OCI-LY1 (cell line): ENCODE measurements around the gene PSME2.

Experiments
- H2AFZ ChIP-seq: fragments of 200-600 bp; sonication (generic), shearing (Covaris generic); 2 replicates; pipeline ENCODE4 v1.6.0; 2014; ENCODE audit warnings: antibody characterized with exemption, mild to moderate bottlenecking, low read length
- H3F3A ChIP-seq: fragments of 200-600 bp; sonication (generic), shearing (Covaris generic); 2 replicates; pipeline ENCODE4 v1.6.0; 2014; ENCODE audit warnings: mild to moderate bottlenecking, antibody characterized with exemption, low read length, moderate library complexity; ENCODE audit not compliant: insufficient read depth
- H3K27ac ChIP-seq: fragments of 200-600 bp; sonication (generic); 2 replicates; pipeline ENCODE4 v1.5.1; 2014; ENCODE audit warnings: low read length, mixed run types, mild to moderate bottlenecking, low read depth; ENCODE audit not compliant: poor library complexity, severe bottlenecking
- H3K27me3 ChIP-seq: fragments of 200-600 bp; sonication (generic); 2 replicates; pipeline ENCODE4 v1.6.0; 2014; ENCODE audit warnings: antibody characterized with exemption, mild to moderate bottlenecking, low read length, moderate library complexity; ENCODE audit not compliant: insufficient read depth
- H3K36me3 ChIP-seq: fragments of 200-600 bp; sonication (generic); 2 replicates; pipeline ENCODE4 v1.6.1; 2014; ENCODE audit warnings: mild to moderate bottlenecking, antibody characterized with exemption, low read length, moderate library complexity, mixed read lengths; ENCODE audit not compliant: insufficient read depth
- H3K4me1 ChIP-seq: fragments of 200-600 bp; sonication (generic); 2 replicates; pipeline ENCODE4 v1.5.1; 2014; ENCODE audit warnings: mild to moderate bottlenecking, low read length, moderate library complexity; ENCODE audit not compliant: insufficient read depth, severe bottlenecking
- H3K4me2 ChIP-seq: fragments of 200-600 bp; sonication (generic), shearing (Covaris generic); 2 replicates; pipeline ENCODE4 v1.6.1; 2014; ENCODE audit warnings: low read length
- H3K4me3 ChIP-seq: fragments of 200-600 bp; sonication (generic); 2 replicates; pipeline ENCODE4 v1.5.1; 2014; ENCODE audit warnings: low read length, low read depth, mild to moderate bottlenecking, mixed read lengths; ENCODE audit not compliant: poor library complexity, severe bottlenecking
- H3K79me2 ChIP-seq: fragments of 200-600 bp; shearing (Covaris generic); 2 replicates; pipeline ENCODE4 v1.6.1; 2016; ENCODE audit warnings: mixed run types, low read length, mixed read lengths; ENCODE audit not compliant: insufficient read depth
- H3K9ac ChIP-seq: fragments of 200-600 bp; sonication (generic), shearing (Covaris generic); 2 replicates; pipeline ENCODE4 v1.6.1; 2014; ENCODE audit warnings: mild to moderate bottlenecking, low read length, mixed read lengths
- H3K9me2 ChIP-seq: fragments of 200-600 bp; sonication (generic), shearing (Covaris generic); 2 replicates; pipeline ENCODE4 v1.6.1; 2014; ENCODE audit warnings: low read depth, mild to moderate bottlenecking, low read length, mixed read lengths
- H3K9me3 ChIP-seq: fragments of 200-600 bp; shearing (Covaris generic); 2 replicates; pipeline ENCODE4 v1.6.1; 2014; ENCODE audit warnings: low read length, mixed read lengths
- H4K20me1 ChIP-seq: fragments of 200-600 bp; sonication (generic), shearing (Covaris generic); 2 replicates; pipeline ENCODE4 v1.6.0; 2016; ENCODE audit warnings: mild to moderate bottlenecking, low read length; ENCODE audit not compliant: insufficient read depth
- EZH2 ChIP-seq: fragments of 200-600 bp; sonication (generic), shearing (Covaris generic); IDR thresholded peaks from 2 replicates; pipeline ENCODE4 v1.8.0; 2017; ENCODE audit warnings: borderline replicate concordance, mixed run types, mild to moderate bottlenecking, antibody characterized with exemption, low read length, moderate library complexity, mixed read lengths
- TF ChIP-seq, protein P1 (sequence below): fragments of 200-600 bp; sonication (generic), shearing (Covaris generic); IDR thresholded peaks from 2 replicates; pipeline ENCODE4 v1.5.1; 2017; ENCODE audit warnings: mild to moderate bottlenecking, antibody characterized with exemption, low read length, moderate library complexity, mixed read lengths

The PSME2 gene

DNA sequence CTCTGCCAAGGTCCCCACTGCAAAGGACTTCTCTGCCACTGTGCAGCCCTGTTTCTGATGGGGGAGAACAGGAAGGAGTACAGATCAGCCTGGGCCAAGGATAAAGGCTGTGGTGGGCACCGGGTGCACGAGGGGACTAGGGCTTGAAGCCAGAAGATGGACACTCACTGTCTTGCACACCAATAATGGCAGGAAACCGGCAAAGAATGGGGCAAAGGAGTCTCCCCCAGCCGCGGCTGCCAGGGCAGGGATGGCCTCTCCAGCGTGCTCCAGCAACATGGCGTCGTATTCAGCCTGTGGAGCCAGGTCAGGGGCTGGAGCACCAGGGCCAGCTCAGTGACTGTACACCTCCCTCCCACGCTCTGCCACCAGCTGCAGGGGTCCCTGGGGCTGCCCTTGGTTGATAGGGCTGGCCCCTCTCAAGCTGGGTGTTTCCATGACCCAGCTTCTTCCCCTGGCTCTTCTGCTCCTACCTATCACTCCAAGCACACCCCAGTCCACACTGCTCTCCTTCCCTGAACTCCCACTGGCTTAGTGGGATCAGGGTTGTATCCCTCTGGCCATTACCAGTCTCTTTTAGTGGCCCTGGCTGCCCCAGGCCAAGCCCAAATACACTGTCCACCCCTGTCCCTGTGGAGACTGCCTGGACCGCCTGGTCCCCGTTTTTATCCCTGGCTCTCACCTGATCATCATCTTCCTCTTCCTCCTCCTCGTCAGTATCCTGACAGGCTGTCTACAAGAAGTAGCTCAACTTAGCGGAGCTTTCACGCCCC lies 35.9 kb upstream of the PSME2 start:
- TF ChIP-seq EZH2: no peak
- TF ChIP-seq, protein P1, sequence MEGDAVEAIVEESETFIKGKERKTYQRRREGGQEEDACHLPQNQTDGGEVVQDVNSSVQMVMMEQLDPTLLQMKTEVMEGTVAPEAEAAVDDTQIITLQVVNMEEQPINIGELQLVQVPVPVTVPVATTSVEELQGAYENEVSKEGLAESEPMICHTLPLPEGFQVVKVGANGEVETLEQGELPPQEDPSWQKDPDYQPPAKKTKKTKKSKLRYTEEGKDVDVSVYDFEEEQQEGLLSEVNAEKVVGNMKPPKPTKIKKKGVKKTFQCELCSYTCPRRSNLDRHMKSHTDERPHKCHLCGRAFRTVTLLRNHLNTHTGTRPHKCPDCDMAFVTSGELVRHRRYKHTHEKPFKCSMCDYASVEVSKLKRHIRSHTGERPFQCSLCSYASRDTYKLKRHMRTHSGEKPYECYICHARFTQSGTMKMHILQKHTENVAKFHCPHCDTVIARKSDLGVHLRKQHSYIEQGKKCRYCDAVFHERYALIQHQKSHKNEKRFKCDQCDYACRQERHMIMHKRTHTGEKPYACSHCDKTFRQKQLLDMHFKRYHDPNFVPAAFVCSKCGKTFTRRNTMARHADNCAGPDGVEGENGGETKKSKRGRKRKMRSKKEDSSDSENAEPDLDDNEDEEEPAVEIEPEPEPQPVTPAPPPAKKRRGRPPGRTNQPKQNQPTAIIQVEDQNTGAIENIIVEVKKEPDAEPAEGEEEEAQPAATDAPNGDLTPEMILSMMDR: no peak

DNA sequence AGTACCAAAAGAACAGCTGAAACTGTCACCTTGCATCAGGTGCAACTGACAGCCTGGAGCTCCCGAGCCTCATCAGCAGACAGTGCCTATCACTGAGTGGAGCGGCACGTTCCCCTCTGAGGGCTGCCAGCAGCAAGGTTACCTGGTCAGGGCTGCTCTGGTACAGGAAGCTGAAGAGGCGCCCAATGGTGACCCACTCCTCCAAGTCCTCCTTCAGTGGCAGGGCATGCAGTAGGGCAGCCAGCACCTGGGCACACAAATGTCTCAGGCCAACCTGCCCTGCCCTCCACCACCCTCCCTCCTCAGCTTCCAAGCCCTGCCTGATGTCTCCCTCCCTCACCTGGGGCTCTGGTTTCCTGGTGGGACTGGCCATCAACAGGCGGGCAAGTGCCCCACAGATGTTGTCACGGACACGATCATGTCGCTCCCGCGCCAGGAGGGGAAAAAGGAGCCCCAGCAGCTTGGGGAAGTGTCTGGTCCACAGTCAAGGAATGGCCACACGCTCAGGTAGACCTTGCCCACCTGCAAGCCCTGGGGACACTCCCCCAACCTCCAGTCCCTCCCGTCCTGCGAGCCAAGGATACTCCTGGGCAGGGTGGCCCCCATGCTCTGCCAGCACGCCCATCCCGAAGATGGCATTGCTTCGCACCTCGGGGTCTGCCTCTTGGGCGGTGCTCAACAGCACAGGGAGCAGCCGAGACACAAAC lies 35.1 kb upstream of the PSME2 start:
- H3K36me3 ChIP-seq: peaks cover 89% of the 10 kb centered on the region

More for the DNA sequence above, 35.9 kb upstream of the PSME2 start:
- H3K36me3 ChIP-seq: peaks cover 91% of the 10 kb centered on the region
- H4K20me1 ChIP-seq: no peaks in the 10 kb centered on the region
- H3K9ac ChIP-seq: no peak overlapping the region
- no peak overlapping the region for H3K4me3 ChIP-seq
- H3K4me2 ChIP-seq: no peak overlapping the region
- no peaks in the 10 kb centered on the region for H3F3A ChIP-seq
- H3K4me1 ChIP-seq: peaks cover 2% of the 10 kb centered on the region
- no peaks in the 10 kb centered on the region for H3K79me2 ChIP-seq
- no peak overlapping the region for H3K27ac ChIP-seq
- no peaks in the 10 kb centered on the region for H3K9me3 ChIP-seq
- H3K9me2 ChIP-seq: no peaks in the 10 kb centered on the region
- H3K27me3 ChIP-seq: no peaks in the 10 kb centered on the region
- H2AFZ ChIP-seq: no peak overlapping the region

DNA sequence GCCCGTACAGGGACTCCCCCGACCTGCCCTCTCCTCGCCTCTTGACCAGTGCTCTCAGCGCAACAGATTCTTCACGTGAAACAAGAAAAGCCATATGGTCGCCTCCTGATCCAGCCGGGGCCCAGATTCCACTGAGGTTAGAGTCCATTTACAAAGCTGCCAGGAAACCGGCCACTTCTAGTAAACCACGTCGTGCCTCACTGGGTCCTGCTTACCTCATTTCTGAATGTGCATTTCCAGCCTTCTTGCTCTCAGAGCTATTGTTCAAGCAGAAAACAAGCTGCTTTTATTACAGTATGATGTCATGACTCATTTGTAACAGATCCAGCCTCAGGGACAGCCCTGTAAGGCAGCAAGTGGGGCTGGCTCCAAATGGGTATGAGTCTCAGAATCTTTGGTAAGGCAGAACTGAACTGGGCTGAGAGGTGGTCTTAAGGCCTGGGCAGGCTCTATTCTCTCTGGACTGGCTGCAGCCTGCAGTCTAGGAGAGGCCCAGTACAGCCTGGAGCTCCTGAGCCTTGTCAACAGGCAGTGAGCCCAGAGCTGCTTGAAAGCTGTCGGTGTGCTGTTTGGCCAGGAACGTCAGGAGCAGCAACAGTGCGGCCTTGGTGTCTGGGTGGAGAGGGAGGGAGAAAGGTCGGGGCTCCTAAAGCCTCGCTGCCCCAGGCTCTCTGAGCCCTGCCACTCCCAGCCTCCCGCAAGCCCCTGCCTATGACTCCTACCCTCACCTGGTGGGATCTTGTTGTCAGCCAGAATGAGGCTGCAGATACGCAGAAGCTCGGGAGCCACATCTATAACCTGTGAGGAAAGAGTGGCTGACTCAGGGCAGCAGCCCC lies 33.8 kb upstream of the PSME2 start:
- TF ChIP-seq, protein P1: no peak
- no peak for TF ChIP-seq EZH2
- no peaks in the 10 kb centered on the region for H3K79me2 ChIP-seq
- no peaks in the 10 kb centered on the region for H4K20me1 ChIP-seq
- no peak overlapping the region for H3K4me2 ChIP-seq
- H3F3A ChIP-seq: no peaks in the 10 kb centered on the region
- no peaks in the 10 kb centered on the region for H3K9me3 ChIP-seq
- H2AFZ ChIP-seq: no peak overlapping the region
- H3K27ac ChIP-seq: no peak overlapping the region
- H3K4me3 ChIP-seq: no peak overlapping the region
- H3K9me2 ChIP-seq: no peaks in the 10 kb centered on the region
- no peak overlapping the region for H3K9ac ChIP-seq
- H3K36me3 ChIP-seq: peaks cover 77% of the 10 kb centered on the region
- no peaks in the 10 kb centered on the region for H3K27me3 ChIP-seq
- H3K4me1 ChIP-seq: no peaks in the 10 kb centered on the region

More for the DNA sequence above, 35.1 kb upstream of the PSME2 start:
- no peak for TF ChIP-seq EZH2
- TF ChIP-seq, protein P1: no peak
- Histone ChIP-seq H3K9me2 (no peaks in the 10 kb centered on the region), H3K4me2 (no peak overlapping the region), H3K4me1 (no peaks in the 10 kb centered on the region), H3F3A (no peaks in the 10 kb centered on the region), H2AFZ (no peak overlapping the region), H4K20me1 (no peaks in the 10 kb centered on the region), H3K4me3 (no peak overlapping the region), H3K27me3 (no peaks in the 10 kb centered on the region), H3K79me2 (no peaks in the 10 kb centered on the region), H3K9ac (no peak overlapping the region), H3K27ac (no peak overlapping the region), H3K9me3 (no peaks in the 10 kb centered on the region)
